Heart right ventricle (tissue), 16 donors: ENCODE measurements around the gene HTR2B. TPM values are rescaled to one million over a fixed set of nuclear protein-coding genes. Genes with fewer than 3 reads are reported as not detected.
"Not testable (repeated sequence)": the region's sequence is repeated elsewhere in the genome, so short reads cannot be mapped to it uniquely, and the experiment has no call there.

ENCODE experiments used
- ATAC-seq, 8 donors: fragments of 200-7000 bp; cut with Tn5 transposase; one replicate each; pipeline ENCODE4 v1.9.1; 2020; ENCODE audit warnings: mild to moderate bottlenecking in 8 of 8, moderate library complexity in 8 of 8, moderate number of reproducible peaks in 1 of 8
- DNase-seq, 2 donors: peaks; one replicate each; pipeline ENCODE4 v3.0.0-alpha.2; 2020
- H3K27ac ChIP-seq, 10 donors: fragments of 200-600 bp; sonication (generic) in 2 of 10; one replicate each; pipeline versions ENCODE4 v1.5.0 to v1.8.0; 2020 to 2022; ENCODE audit warnings: mild to moderate bottlenecking in 3 of 10
- H3K27me3 ChIP-seq, 7 donors: fragments of 200-600 bp; one replicate each; pipeline ENCODE4 v1.8.0; 2021 to 2022; ENCODE audit warnings: mild to moderate bottlenecking in 2 of 7
- H3K36me3 ChIP-seq, 9 donors: fragments of 200-600 bp; sonication (generic) in 1 of 9; one replicate each; pipeline versions ENCODE4 v1.5.0 to v1.8.0; 2020 to 2022; ENCODE audit warnings: mild to moderate bottlenecking in 2 of 9
- H3K4me1 ChIP-seq, 9 donors: fragments of 200-600 bp; sonication (generic) in 1 of 9; one replicate each; pipeline versions ENCODE4 v1.5.0 to v1.8.0; 2020 to 2022; ENCODE audit warnings: mild to moderate bottlenecking in 4 of 9
- H3K4me3 ChIP-seq, 10 donors: fragments of 200-600 bp; sonication (generic) in 2 of 10; one replicate each; pipeline versions ENCODE4 v1.5.0 to v1.8.0; 2020 to 2022; ENCODE audit warnings: mild to moderate bottlenecking in 7 of 10, moderate library complexity in 2 of 10
- H3K9me3 ChIP-seq, 11 donors: fragments of 200-600 bp in 10 of 11; sonication (generic) in 2 of 11; one replicate each; pipeline versions ENCODE4 v1.5.0 to v1.8.0; 2013 to 2022; ENCODE audit warnings: mild to moderate bottlenecking in 2 of 11, control low read depth in 1 of 11, moderate library complexity in 1 of 11
- WGBS, 2 donors: extraction: QIAGEN DNeasy Blood & Tissue Kit; methylation state at CpG; one replicate each; pipeline ENCODE4 v1.1.7; 2013; ENCODE audit warnings: inconsistent platforms in 1 of 2; 5-methylcytosine and 5-hydroxymethylcytosine counted together
- intact Hi-C, 10 donors: fragments of 100-400 bp; cut with DNase I; formaldehyde crosslinking; loops; one replicate each; pipeline versions ENCODE4 v1.11.1 to v1.14.2; 2022
- polyA plus RNA-seq, 2 donors: library from polyadenylated mRNA; stranded (reverse); fragments of 200-250 nt; gene quantifications; one replicate each; pipeline ENCODE4 v1.2.3, GENCODE V29; 2013
- total RNA-seq, 10 donors: library from RNA; stranded (reverse); fragmentation: NEBNext Ultra II Directional in 3 of 10; extraction: Animal tissue kit (Norgen Biotek cat#: 25700) in 3 of 10; gene quantifications; one replicate each; pipeline versions ENCODE4 v1.2.1 to v1.2.4, GENCODE V29; 2021 to 2023
- TF ChIP-seq, protein P1 (sequence below), 9 donors: fragments of 200-600 bp; sonication (generic) in 2 of 9; IDR thresholded peaks; one replicate each; pipeline versions ENCODE4 v1.5.0 to v1.8.0; 2021 to 2022; ENCODE audit warnings: antibody characterized with exemption in 9 of 9, mild to moderate bottlenecking in 5 of 9, moderate library complexity in 1 of 9
- donor health status: Arrhythmogenic right ventricular cardiomyopathy.
- donor health status: ischemic (EF 13 %, LVEDD 7.1; RV severe dilation, severe dysfunction).
- donor health status: healthy with polysubstance abuse.
- donor health status: DM: no; HTN: yes; CAD: no.
- donor health status: DM: no; HTN: no; CAD: no.
- donor health status: ischemic (EF 25% LVEDD 6.9; RV normal size, moderate dysfunction).
- donor health status: ischemic (EF 25% LVEDD 5.7; RV mildly dilated, moderate dysfunction).
- donor health status: healthy.
- donor health status: DM: yes; HTN: yes; CAD: no.
- donor health status: Ischemic cardiomyopathy.
- donor health status: ischemic (EF 35%, LVEDD 5.7; RV mildly dilated, moderate dysfunction).
- donor health status: nonischemic (EF 11% LVEDD 7.7; RV severe dilation, severe dysfunction).
- donor health status: DM: yes; HTN: yes; CAD: no.
- donor health status: PGD.
- donor health status: ischemic (EF 29% LVEDD 5.4; RV normal size, mild dysfunction).
- donor health status: nonischemic (EF 23%, LVEDD 6.1; RV moderate dilation, normal function).

Gene HTR2B
- total and polyA plus RNA-seq, 12 donors = 0.10 to 2.7 (median 0.71) TPM; not detected in 1

DNA sequence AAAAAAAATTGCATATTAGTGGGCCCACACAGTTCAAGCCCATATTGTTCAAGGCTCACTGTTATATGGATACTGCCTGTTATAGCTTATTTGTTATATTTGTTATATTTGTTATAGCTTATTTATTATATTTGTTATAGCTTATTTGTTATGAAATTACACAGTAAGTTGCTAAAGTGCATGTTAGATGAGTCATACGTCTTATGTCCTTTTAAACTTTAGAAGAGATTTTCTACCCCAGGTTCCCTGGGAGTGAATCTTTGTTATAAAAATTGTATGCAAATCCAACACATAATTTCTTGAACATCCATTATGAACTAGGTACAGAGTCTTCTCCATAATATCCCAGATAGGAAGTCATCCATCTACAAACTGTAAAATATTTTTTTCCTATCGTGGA is 22.1 kb downstream of the HTR2B start:
- H3K27ac ChIP-seq = no peak overlapping the region
- peaks cover 0 to 33% (median 21%) of the 10 kb centered on the region in 11 donors for H3K9me3 ChIP-seq

DNA sequence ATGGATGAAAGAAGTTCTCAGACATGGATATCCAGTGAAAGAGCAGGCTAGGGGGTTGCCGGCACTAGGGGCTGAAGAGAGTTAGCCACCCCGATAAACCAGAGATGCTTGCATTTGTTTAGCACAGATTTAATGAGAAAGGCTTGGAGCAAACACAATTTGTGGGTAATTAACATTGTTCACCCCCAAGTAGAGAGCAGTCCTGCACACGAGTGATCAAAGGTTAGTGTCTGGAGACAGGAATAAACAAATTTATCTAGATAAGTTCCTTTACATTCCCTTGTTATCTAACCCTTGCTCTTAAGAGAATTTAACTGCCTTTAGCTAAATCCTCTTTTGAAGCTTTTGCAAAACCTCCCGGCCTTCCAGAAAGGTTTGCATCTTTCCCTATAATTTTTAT is 23.9 kb downstream of the HTR2B start:
- 95% methylated on average over 4 of the region's 4 CpGs for WGBS, 2 donors
- Histone ChIP-seq H3K36me3 (peaks cover 0 to 72% (median 33%) of the 10 kb centered on the region in 9 donors), H3K27me3 (no peaks in the 10 kb centered on the region), H3K9me3 (peaks cover 0 to 33% (median 21%) of the 10 kb centered on the region in 11 donors), H3K4me1 (peaks cover 0 to 15% (median 0%) of the 10 kb centered on the region in 9 donors), H3K27ac (no peak overlapping the region), H3K4me3 (no peak overlapping the region)
- ATAC-seq (no peak), DNase-seq (no peak)
- intact Hi-C loops = loop anchor here in 7 of 10 donors (5.0 to 10.0 kb wide), 7 partner anchors 94 to 354 kb away; partner anchors contain the start of gene ARMC9 (in 1 of the 7)
- TF ChIP-seq, protein P1, sequence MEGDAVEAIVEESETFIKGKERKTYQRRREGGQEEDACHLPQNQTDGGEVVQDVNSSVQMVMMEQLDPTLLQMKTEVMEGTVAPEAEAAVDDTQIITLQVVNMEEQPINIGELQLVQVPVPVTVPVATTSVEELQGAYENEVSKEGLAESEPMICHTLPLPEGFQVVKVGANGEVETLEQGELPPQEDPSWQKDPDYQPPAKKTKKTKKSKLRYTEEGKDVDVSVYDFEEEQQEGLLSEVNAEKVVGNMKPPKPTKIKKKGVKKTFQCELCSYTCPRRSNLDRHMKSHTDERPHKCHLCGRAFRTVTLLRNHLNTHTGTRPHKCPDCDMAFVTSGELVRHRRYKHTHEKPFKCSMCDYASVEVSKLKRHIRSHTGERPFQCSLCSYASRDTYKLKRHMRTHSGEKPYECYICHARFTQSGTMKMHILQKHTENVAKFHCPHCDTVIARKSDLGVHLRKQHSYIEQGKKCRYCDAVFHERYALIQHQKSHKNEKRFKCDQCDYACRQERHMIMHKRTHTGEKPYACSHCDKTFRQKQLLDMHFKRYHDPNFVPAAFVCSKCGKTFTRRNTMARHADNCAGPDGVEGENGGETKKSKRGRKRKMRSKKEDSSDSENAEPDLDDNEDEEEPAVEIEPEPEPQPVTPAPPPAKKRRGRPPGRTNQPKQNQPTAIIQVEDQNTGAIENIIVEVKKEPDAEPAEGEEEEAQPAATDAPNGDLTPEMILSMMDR (IDR thresholded peaks at IDR 0.05) = no peak

More for the DNA sequence above, 22.1 kb downstream of the HTR2B start:
- Histone ChIP-seq H3K4me1 (peaks cover 0 to 27% (median 2%) of the 10 kb centered on the region in 9 donors), H3K27me3 (no peaks in the 10 kb centered on the region), H3K4me3 (no peak overlapping the region), H3K36me3 (peaks cover 0 to 63% (median 25%) of the 10 kb centered on the region in 9 donors)
- WGBS, 2 donors = 90 to 100% methylated on average over 2 of the region's 2 CpGs
- TF ChIP-seq, protein P1 (IDR thresholded peaks at IDR 0.05) = no peak
- intact Hi-C loops = loop anchor here in 7 of 10 donors (5.0 to 10.0 kb wide), 7 partner anchors 92 to 352 kb away; partner anchors contain the start of gene ARMC9 (in 1 of the 7)
- no peak for DNase-seq
- ATAC-seq = no peak

DNA sequence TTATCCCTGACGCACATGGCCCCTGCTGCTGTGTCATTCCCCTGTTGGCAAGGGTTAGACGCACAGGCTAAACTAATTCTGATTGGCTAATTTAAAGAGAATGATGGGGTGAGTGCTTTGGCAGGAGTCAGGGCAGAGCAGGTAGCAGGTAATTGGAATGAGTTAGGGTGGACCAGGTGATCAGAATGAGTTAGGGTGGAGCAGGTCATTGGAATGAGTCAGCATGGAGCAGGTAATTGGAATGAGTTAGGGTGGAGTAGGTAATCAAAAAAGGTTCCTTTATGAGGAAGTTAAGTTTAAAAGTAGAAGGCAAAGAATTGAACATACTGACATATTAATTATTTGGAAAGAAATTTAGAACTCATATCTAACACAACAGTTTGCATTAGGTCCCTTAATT is 24.5 kb downstream of the HTR2B start:
- 98 to 99% methylated on average over 2 of the region's 2 CpGs for WGBS, 2 donors
- not testable (repeated sequence) for H3K27ac ChIP-seq, H3K27me3 ChIP-seq, ATAC-seq, H3K4me3 ChIP-seq, DNase-seq
- Histone ChIP-seq H3K9me3 (peaks cover 0 to 33% (median 21%) of the 10 kb centered on the region in 11 donors), H3K36me3 (peaks cover 0 to 75% (median 33%) of the 10 kb centered on the region in 9 donors), H3K4me1 (peaks cover 0 to 15% (median 0%) of the 10 kb centered on the region in 9 donors)
- intact Hi-C loops = loop anchor here in 7 of 10 donors (5.0 to 10.0 kb wide), 7 partner anchors 94 to 354 kb away; partner anchors contain the start of gene ARMC9 (in 1 of the 7)

DNA sequence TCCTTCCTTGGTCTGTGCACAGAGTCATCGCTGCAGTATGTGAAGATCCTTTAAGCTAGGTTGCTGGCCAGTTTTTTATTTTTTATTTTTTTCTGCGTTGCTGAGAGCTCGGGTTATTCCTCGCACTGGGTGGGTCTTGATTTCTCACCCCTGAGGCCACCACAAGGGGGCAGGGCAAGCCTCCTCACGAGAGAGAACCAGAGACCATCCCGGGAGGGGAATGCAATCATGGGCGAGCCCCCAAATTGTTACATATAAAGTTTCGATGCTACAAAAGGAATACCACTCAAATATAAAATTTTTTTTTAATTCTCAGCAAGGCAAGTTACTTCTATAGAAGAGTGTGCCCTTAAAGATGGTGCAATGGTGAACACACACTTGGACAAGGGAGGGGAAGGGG is 24.9 kb downstream of the HTR2B start:
- H3K36me3 ChIP-seq = peaks cover 0 to 79% (median 33%) of the 10 kb centered on the region in 9 donors
- 98 to 99% methylated on average over 8 of the region's 8 CpGs for WGBS, 2 donors
- no peak overlapping the region for H3K27ac ChIP-seq

More for the DNA sequence above, 24.9 kb downstream of the HTR2B start:
- Histone ChIP-seq H3K9me3 (peaks cover 0 to 33% (median 21%) of the 10 kb centered on the region in 11 donors), H3K4me3 (no peak overlapping the region), H3K27me3 (no peaks in the 10 kb centered on the region), H3K4me1 (peaks cover 0 to 15% (median 0%) of the 10 kb centered on the region in 9 donors)
- ATAC-seq = no peak
- intact Hi-C loops = loop anchor here in 7 of 10 donors (5.0 to 10.0 kb wide), 7 partner anchors 95 to 355 kb away; partner anchors contain the start of gene ARMC9 (in 1 of the 7)
- no peak for DNase-seq
- TF ChIP-seq, protein P1 (IDR thresholded peaks at IDR 0.05) = no peak
